ENCODE results near the gene FLNC.

Gene FLNC

GRCh38 chr7:128807191-128807590 lies 23.0 kb upstream of the FLNC start:
- H4K8ac ChIP-seq (ENCODE audit: low read depth, low read length) = no peak overlapping the region
- no peak overlapping the region for H3K4ac ChIP-seq (ENCODE audit: low read depth, low read length)
- WGBS (ENCODE audit: extremely low coverage, insufficient coverage, low lambda C conversion rate) = no CpG with 5 or more reads among the region's 8 CpGs
- no peak for DNase-seq
- no peak overlapping the region for H3K4me2 ChIP-seq (ENCODE audit: low read length)
- H3K56ac ChIP-seq (ENCODE audit: low read length) = no peak overlapping the region
- no peak overlapping the region for H3K4me3 ChIP-seq (ENCODE audit: low read length)
- no peaks in the 10 kb centered on the region for H3K4me1 ChIP-seq (ENCODE audit: control insufficient read depth, low read depth, low read length)
- no peak overlapping the region for H2BK120ac ChIP-seq (ENCODE audit: low read depth, low read length)
- H4K5ac ChIP-seq (ENCODE audit: low read length) = no peak overlapping the region
- H2AK5ac ChIP-seq (ENCODE audit: low read length) = no peak overlapping the region
- H3K27me3 ChIP-seq (ENCODE audit: insufficient read depth, low read length, poor library complexity) = no peaks in the 10 kb centered on the region
- H3K23ac ChIP-seq (ENCODE audit: low read length) = no peak overlapping the region
- no peak overlapping the region for H3K9ac ChIP-seq (ENCODE audit: low read length)
- H3K27ac ChIP-seq (ENCODE audit: low read depth, low read length) = no peak overlapping the region
- H3K79me1 ChIP-seq (ENCODE audit: low read length) = no peaks in the 10 kb centered on the region
- H3K79me2 ChIP-seq (ENCODE audit: control insufficient read depth, insufficient read depth, low read length) = no peaks in the 10 kb centered on the region
- H3K36me3 ChIP-seq (ENCODE audit: control insufficient read depth, insufficient read depth, low read length) = peaks cover 4% of the 10 kb centered on the region
- H2BK15ac ChIP-seq (replicated peaks; ENCODE audit: low read depth) = no peak overlapping the region
- no peak overlapping the region for H3K18ac ChIP-seq (ENCODE audit: low read length)
- no peak overlapping the region for H2BK5ac ChIP-seq (ENCODE audit: low read length)

GRCh38 chr7:128809363-128809762 lies 20.8 kb upstream of the FLNC start:
- Histone ChIP-seq H3K4me1 (ENCODE audit: control insufficient read depth, low read depth, low read length) (peaks cover 3% of the 10 kb centered on the region), H3K36me3 (ENCODE audit: control insufficient read depth, insufficient read depth, low read length) (peaks cover 4% of the 10 kb centered on the region), H2BK15ac (replicated peaks; ENCODE audit: low read depth) (no peak overlapping the region), H3K79me2 (ENCODE audit: control insufficient read depth, insufficient read depth, low read length) (no peaks in the 10 kb centered on the region), H3K27me3 (ENCODE audit: insufficient read depth, low read length, poor library complexity) (no peaks in the 10 kb centered on the region), H2BK120ac (ENCODE audit: low read depth, low read length) (no peak overlapping the region), H4K5ac (ENCODE audit: low read length) (no peak overlapping the region), H3K27ac (ENCODE audit: low read depth, low read length) (no peak overlapping the region), H3K79me1 (ENCODE audit: low read length) (no peaks in the 10 kb centered on the region), H3K56ac (ENCODE audit: low read length) (no peak overlapping the region), H3K4me2 (ENCODE audit: low read length) (no peak overlapping the region), H3K4me3 (ENCODE audit: low read length) (no peak overlapping the region), H3K18ac (ENCODE audit: low read length) (no peak overlapping the region), H4K8ac (ENCODE audit: low read depth, low read length) (no peak overlapping the region), H3K9ac (ENCODE audit: low read length) (no peak overlapping the region), H2BK5ac (ENCODE audit: low read length) (no peak overlapping the region), H3K23ac (ENCODE audit: low read length) (no peak overlapping the region), H2AK5ac (ENCODE audit: low read length) (no peak overlapping the region), H3K4ac (ENCODE audit: low read depth, low read length) (no peak overlapping the region)
- whole genome bisulfite sequencing (ENCODE audit: extremely low coverage, insufficient coverage, low lambda C conversion rate) = no CpG with 5 or more reads among the region's 3 CpGs
- DNase-seq = no peak

- H3K4me3 ChIP-seq (ENCODE audit: low read length) = no peak overlapping the region
- no peak for DNase-seq
- H3K9ac ChIP-seq (ENCODE audit: low read length) = no peak overlapping the region
- no peak overlapping the region for H3K27ac ChIP-seq (ENCODE audit: low read depth, low read length)
- H3K4ac ChIP-seq (ENCODE audit: low read depth, low read length) = no peak overlapping the region
- WGBS (ENCODE audit: extremely low coverage, insufficient coverage, low lambda C conversion rate) = no CpG with 5 or more reads among the region's 2 CpGs
- no peak overlapping the region for H3K4me2 ChIP-seq (ENCODE audit: low read length)
- no peak overlapping the region for H4K8ac ChIP-seq (ENCODE audit: low read depth, low read length)
- H2BK5ac ChIP-seq (ENCODE audit: low read length) = no peak overlapping the region
- no peak overlapping the region for H2AK5ac ChIP-seq (ENCODE audit: low read length)
- no peak overlapping the region for H2BK120ac ChIP-seq (ENCODE audit: low read depth, low read length)
- peaks cover 4% of the 10 kb centered on the region for H3K36me3 ChIP-seq (ENCODE audit: control insufficient read depth, insufficient read depth, low read length)
- no peaks in the 10 kb centered on the region for H3K27me3 ChIP-seq (ENCODE audit: insufficient read depth, low read length, poor library complexity)
- H3K23ac ChIP-seq (ENCODE audit: low read length) = no peak overlapping the region
- H4K5ac ChIP-seq (ENCODE audit: low read length) = no peak overlapping the region
- H3K79me2 ChIP-seq (ENCODE audit: control insufficient read depth, insufficient read depth, low read length) = no peaks in the 10 kb centered on the region
- H2BK15ac ChIP-seq (replicated peaks; ENCODE audit: low read depth) = no peak overlapping the region
- H3K56ac ChIP-seq (ENCODE audit: low read length) = no peak overlapping the region
- H3K4me1 ChIP-seq (ENCODE audit: control insufficient read depth, low read depth, low read length) = peaks cover 3% of the 10 kb centered on the region
- H3K18ac ChIP-seq (ENCODE audit: low read length) = no peak overlapping the region
- no peaks in the 10 kb centered on the region for H3K79me1 ChIP-seq (ENCODE audit: low read length)
Measured at GRCh38 chr7:128810473-128810872, 19.7 kb upstream of the FLNC start.

GRCh38 chr7:128810997-128811396 lies 19.2 kb upstream of the FLNC start:
- Histone ChIP-seq H2BK5ac (ENCODE audit: low read length) (no peak overlapping the region), H3K4ac (ENCODE audit: low read depth, low read length) (no peak overlapping the region), H3K4me2 (ENCODE audit: low read length) (no peak overlapping the region), H4K8ac (ENCODE audit: low read depth, low read length) (no peak overlapping the region), H3K18ac (ENCODE audit: low read length) (no peak overlapping the region), H3K4me3 (ENCODE audit: low read length) (no peak overlapping the region), H3K56ac (ENCODE audit: low read length) (no peak overlapping the region), H3K79me2 (ENCODE audit: control insufficient read depth, insufficient read depth, low read length) (no peaks in the 10 kb centered on the region), H2BK15ac (replicated peaks; ENCODE audit: low read depth) (no peak overlapping the region), H3K36me3 (ENCODE audit: control insufficient read depth, insufficient read depth, low read length) (peaks cover 2% of the 10 kb centered on the region), H3K9ac (ENCODE audit: low read length) (no peak overlapping the region), H3K4me1 (ENCODE audit: control insufficient read depth, low read depth, low read length) (peaks cover 3% of the 10 kb centered on the region), H4K5ac (ENCODE audit: low read length) (no peak overlapping the region), H3K23ac (ENCODE audit: low read length) (no peak overlapping the region), H3K27me3 (ENCODE audit: insufficient read depth, low read length, poor library complexity) (no peaks in the 10 kb centered on the region), H3K27ac (ENCODE audit: low read depth, low read length) (no peak overlapping the region), H2AK5ac (ENCODE audit: low read length) (no peak overlapping the region), H3K79me1 (ENCODE audit: low read length) (no peaks in the 10 kb centered on the region), H2BK120ac (ENCODE audit: low read depth, low read length) (no peak overlapping the region)
- WGBS (ENCODE audit: extremely low coverage, insufficient coverage, low lambda C conversion rate) = no CpG with 5 or more reads among the region's 3 CpGs
- no peak for DNase-seq

- WGBS (ENCODE audit: extremely low coverage, insufficient coverage, low lambda C conversion rate) = no CpG with 5 or more reads among the region's 11 CpGs
- Histone ChIP-seq H3K4me1 (ENCODE audit: control insufficient read depth, low read depth, low read length) (peaks cover 3% of the 10 kb centered on the region), H2AK5ac (ENCODE audit: low read length) (no peak overlapping the region), H3K27ac (ENCODE audit: low read depth, low read length) (no peak overlapping the region), H3K27me3 (ENCODE audit: insufficient read depth, low read length, poor library complexity) (no peaks in the 10 kb centered on the region), H2BK15ac (replicated peaks; ENCODE audit: low read depth) (no peak overlapping the region), H3K36me3 (ENCODE audit: control insufficient read depth, insufficient read depth, low read length) (no peaks in the 10 kb centered on the region), H3K9ac (ENCODE audit: low read length) (no peak overlapping the region), H4K8ac (ENCODE audit: low read depth, low read length) (no peak overlapping the region), H3K23ac (ENCODE audit: low read length) (no peak overlapping the region), H3K4me3 (ENCODE audit: low read length) (no peak overlapping the region), H2BK5ac (ENCODE audit: low read length) (no peak overlapping the region), H2BK120ac (ENCODE audit: low read depth, low read length) (no peak overlapping the region), H3K79me2 (ENCODE audit: control insufficient read depth, insufficient read depth, low read length) (no peaks in the 10 kb centered on the region), H4K5ac (ENCODE audit: low read length) (no peak overlapping the region), H3K56ac (ENCODE audit: low read length) (no peak overlapping the region), H3K18ac (ENCODE audit: low read length) (no peak overlapping the region), H3K79me1 (ENCODE audit: low read length) (no peaks in the 10 kb centered on the region), H3K4me2 (ENCODE audit: low read length) (no peak overlapping the region), H3K4ac (ENCODE audit: low read depth, low read length) (no peak overlapping the region)
- DNase-seq = no peak
Measured at GRCh38 chr7:128811631-128812430, 18.4 kb upstream of the FLNC start.

Data from mesendoderm (in vitro differentiated cells).